ENCODE measurements around the gene TMEM94.

GRCh38 chr17:75476752-75477489 lies 20.5 kb downstream of the TMEM94 start:
- no peak for TF ChIP-seq CTCF (IDR thresholded peaks at IDR 0.05)
- no peak for TF ChIP-seq POLR2A (IDR thresholded peaks at IDR 0.05)
